Measurements from ENCODE around the gene PTPN11. TPM values are rescaled to one million over a fixed set of nuclear protein-coding genes. Genes with fewer than 3 reads are reported as not detected.

Gene PTPN11
- polyA plus RNA-seq, 1 donor (not counting 4 experiments of a cell fraction or from before 2014, with no cell fraction given) = 95.3 TPM

- Histone ChIP-seq H3K27ac (ENCODE audit: control insufficient read depth, insufficient read depth, low read length) (no peak overlapping the region), H3K4me2 (ENCODE audit: control insufficient read depth, extremely low read depth, insufficient read depth, low read depth, low read length) (no peak overlapping the region), H3K9ac (ENCODE audit: control insufficient read depth, extremely low read depth, insufficient read depth, low read length) (no peak overlapping the region), H3K4me1 (ENCODE audit: control insufficient read depth, extremely low read depth, insufficient read depth, low read length) (peaks cover 2% of the 10 kb centered on the region), H3K79me2 (ENCODE audit: control insufficient read depth, insufficient read depth, low read length) (no peaks in the 10 kb centered on the region), H3K27me3 (ENCODE audit: control insufficient read depth, extremely low read depth, insufficient read depth, low read length) (no peaks in the 10 kb centered on the region), H3K36me3 (ENCODE audit: control insufficient read depth in 2 of 2, extremely low read depth in 1 of 2, insufficient read depth in 2 of 2, low read length in 2 of 2) (no peaks in the 10 kb centered on the region), H2AFZ (ENCODE audit: control insufficient read depth, low read length) (no peak overlapping the region), H3K9me1 (ENCODE audit: control insufficient read depth, extremely low read depth, insufficient read depth, low read length) (no peaks in the 10 kb centered on the region), H3K9me3 (ENCODE audit: control insufficient read depth, low read depth, low read length) (no peaks in the 10 kb centered on the region), H3K4me3 (ENCODE audit: control insufficient read depth in 2 of 3, extremely low read depth in 1 of 3, insufficient read depth in 2 of 3, low read depth in 1 of 3, low read length in 3 of 3) (no peak overlapping the region), H4K20me1 (ENCODE audit: control insufficient read depth, extremely low read depth, insufficient read depth, low read length) (no peaks in the 10 kb centered on the region)
- DNase-seq (ENCODE audit: low read depth, low spot score) (no peak), FAIRE-seq (no peak)
- TF ChIP-seq, protein P1, sequence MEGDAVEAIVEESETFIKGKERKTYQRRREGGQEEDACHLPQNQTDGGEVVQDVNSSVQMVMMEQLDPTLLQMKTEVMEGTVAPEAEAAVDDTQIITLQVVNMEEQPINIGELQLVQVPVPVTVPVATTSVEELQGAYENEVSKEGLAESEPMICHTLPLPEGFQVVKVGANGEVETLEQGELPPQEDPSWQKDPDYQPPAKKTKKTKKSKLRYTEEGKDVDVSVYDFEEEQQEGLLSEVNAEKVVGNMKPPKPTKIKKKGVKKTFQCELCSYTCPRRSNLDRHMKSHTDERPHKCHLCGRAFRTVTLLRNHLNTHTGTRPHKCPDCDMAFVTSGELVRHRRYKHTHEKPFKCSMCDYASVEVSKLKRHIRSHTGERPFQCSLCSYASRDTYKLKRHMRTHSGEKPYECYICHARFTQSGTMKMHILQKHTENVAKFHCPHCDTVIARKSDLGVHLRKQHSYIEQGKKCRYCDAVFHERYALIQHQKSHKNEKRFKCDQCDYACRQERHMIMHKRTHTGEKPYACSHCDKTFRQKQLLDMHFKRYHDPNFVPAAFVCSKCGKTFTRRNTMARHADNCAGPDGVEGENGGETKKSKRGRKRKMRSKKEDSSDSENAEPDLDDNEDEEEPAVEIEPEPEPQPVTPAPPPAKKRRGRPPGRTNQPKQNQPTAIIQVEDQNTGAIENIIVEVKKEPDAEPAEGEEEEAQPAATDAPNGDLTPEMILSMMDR (optimal IDR thresholded peaks at IDR 0.05 in 1 of 3, IDR thresholded peaks at IDR 0.05 in 1 of 3, conservative IDR thresholded peaks at IDR 0.05 in 1 of 3; ENCODE audit: extremely low read depth in 1 of 3, insufficient read depth in 2 of 3, low read length in 3 of 3) = no peak
- TF ChIP-seq EZH2 (IDR thresholded peaks at IDR 0.05; ENCODE audit: low read length) = no peak
- dilution Hi-C loops (cut with MboI; ENCODE audit: extremely low pct_ligation_motif_present, low sequenced_read_pairs) = no loop called here
Measured at GRCh38 chr12:112537710-112538396, 119.1 kb downstream of the PTPN11 start.

DNA sequence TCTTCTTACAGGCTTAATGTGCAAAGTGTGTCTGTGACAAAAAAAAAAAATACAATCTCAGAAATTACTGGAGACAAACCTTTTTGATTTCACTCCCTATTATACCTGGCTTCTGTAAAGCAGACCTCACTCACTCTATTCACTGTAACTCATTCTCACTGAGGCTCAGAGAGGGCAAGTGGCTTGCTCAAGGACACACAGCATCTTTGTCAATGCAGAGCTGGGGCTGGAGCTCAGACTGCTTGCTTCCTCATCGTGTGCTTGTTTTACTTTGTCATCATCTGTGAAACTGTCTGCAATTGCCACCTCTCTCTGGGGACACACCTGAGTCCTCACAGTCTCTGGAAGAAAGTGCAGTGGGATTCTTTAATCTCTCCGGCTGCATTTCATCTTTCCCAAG lies 120.0 kb downstream of the PTPN11 start:
- no peak overlapping the region for H3K4me2 ChIP-seq (ENCODE audit: control insufficient read depth, extremely low read depth, insufficient read depth, low read depth, low read length)
- H4K20me1 ChIP-seq (ENCODE audit: control insufficient read depth, extremely low read depth, insufficient read depth, low read length) = no peaks in the 10 kb centered on the region
- no peaks in the 10 kb centered on the region for H3K9me3 ChIP-seq (ENCODE audit: control insufficient read depth, low read depth, low read length)
- H3K27me3 ChIP-seq (ENCODE audit: control insufficient read depth, extremely low read depth, insufficient read depth, low read length) = no peaks in the 10 kb centered on the region
- H3K36me3 ChIP-seq (ENCODE audit: control insufficient read depth in 2 of 2, extremely low read depth in 1 of 2, insufficient read depth in 2 of 2, low read length in 2 of 2) = no peaks in the 10 kb centered on the region
- TF ChIP-seq EZH2 (IDR thresholded peaks at IDR 0.05; ENCODE audit: low read length) = no peak
- TF ChIP-seq, protein P1 (optimal IDR thresholded peaks at IDR 0.05 in 1 of 3, IDR thresholded peaks at IDR 0.05 in 1 of 3, conservative IDR thresholded peaks at IDR 0.05 in 1 of 3; ENCODE audit: extremely low read depth in 1 of 3, insufficient read depth in 2 of 3, low read length in 3 of 3) = no peak
- no peak overlapping the region for H2AFZ ChIP-seq (ENCODE audit: control insufficient read depth, low read length)
- H3K4me3 ChIP-seq (ENCODE audit: control insufficient read depth in 2 of 3, extremely low read depth in 1 of 3, insufficient read depth in 2 of 3, low read depth in 1 of 3, low read length in 3 of 3) = no peak overlapping the region
- H3K79me2 ChIP-seq (ENCODE audit: control insufficient read depth, insufficient read depth, low read length) = no peaks in the 10 kb centered on the region
- no peaks in the 10 kb centered on the region for H3K9me1 ChIP-seq (ENCODE audit: control insufficient read depth, extremely low read depth, insufficient read depth, low read length)
- dilution Hi-C loops (cut with MboI; ENCODE audit: extremely low pct_ligation_motif_present, low sequenced_read_pairs) = no loop called here
- H3K9ac ChIP-seq (ENCODE audit: control insufficient read depth, extremely low read depth, insufficient read depth, low read length) = no peak overlapping the region
- DNase-seq (ENCODE audit: low read depth, low spot score) = no peak
- H3K4me1 ChIP-seq (ENCODE audit: control insufficient read depth, extremely low read depth, insufficient read depth, low read length) = peaks cover 2% of the 10 kb centered on the region
- H3K27ac ChIP-seq (ENCODE audit: control insufficient read depth, insufficient read depth, low read length) = no peak overlapping the region
- no peak for FAIRE-seq
